ENCODE data around the gene CHST14.

CHST14 gene, protein sequence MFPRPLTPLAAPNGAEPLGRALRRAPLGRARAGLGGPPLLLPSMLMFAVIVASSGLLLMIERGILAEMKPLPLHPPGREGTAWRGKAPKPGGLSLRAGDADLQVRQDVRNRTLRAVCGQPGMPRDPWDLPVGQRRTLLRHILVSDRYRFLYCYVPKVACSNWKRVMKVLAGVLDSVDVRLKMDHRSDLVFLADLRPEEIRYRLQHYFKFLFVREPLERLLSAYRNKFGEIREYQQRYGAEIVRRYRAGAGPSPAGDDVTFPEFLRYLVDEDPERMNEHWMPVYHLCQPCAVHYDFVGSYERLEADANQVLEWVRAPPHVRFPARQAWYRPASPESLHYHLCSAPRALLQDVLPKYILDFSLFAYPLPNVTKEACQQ

DNA sequence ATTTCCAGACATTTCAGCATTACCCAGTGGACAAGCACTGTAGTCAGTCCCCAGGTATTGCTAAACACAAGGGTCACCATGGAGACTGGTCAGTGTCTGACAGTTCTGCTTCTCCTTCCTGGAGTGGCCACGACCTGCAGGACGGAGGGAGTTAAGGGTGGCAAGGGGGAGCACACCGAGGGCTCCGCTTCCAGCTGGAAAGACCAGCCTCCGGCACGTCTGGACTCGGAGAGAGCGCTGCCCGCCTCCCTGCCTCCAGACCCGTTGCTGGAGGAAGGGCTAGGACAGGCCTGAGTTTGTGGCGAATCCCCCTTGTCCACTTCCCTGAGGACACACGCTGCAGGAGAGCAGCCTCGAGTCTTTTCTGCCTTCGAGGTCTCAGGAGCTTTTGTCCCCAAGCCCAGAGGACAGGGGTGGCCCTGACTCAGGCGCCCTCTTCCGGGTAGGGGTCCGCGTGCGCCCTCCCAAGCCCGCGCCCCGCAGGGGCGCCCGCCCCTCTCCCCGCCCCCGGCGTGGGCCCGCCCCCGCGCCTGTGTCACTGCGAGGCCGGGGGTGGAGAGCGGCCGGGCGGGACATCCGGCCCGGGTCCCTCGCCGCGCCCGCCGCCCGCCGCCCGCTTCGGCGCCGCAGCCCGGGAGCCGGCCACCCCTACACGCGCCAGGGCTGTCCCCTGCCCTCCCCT lies at the start of gene CHST14:
Gene CHST14 (plus strand): TSS at position 562 of the 682 bp plus-strand sequence. CDS start 230 bp downstream, outside the sequence.
- DNase-seq (ENCODE audit: low read depth) = peak; percentile 26

DNA sequence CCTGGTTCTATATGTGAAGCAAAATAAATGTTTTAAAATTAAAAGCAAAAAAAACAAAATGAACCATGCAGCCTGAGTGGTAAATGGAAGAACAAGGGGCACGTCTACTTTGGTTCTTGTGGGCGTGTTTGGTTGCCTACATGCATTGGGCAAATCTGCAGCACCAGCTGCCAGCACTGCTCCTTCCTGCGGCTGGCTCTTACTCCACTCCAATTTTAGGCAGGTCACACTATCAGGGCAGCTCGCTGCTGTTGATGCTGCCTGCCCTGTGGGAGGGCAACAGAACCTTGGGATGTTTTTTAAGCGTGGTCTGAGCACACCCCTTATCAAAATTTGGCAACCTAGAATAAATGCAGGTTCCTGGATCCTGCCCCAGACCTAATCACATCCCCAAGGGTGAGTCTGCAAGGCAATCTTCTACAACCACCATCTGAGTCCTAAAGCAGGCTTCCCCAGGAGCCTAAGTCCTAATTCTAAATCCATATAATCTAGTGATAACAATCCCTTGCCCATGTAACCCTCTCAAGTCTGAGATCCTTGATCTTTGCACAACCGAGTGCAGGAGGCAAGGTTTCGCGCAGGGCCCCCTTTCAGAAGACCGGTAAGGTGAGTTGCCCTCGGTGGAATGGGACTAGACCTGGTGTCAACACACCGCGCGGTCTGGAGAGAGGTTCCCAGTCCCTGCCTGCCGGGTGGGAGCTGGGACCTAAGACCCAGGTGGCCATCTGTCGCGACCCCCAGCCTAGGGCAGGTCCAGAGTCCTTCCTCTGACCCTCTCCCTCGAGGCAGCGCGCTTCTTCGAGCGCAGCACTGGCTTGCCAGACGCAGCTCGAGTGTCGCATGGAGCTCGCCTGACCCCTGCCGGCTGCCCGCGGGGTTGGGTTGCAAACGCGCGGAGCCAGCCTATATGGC lies 49.3 kb upstream of the CHST14 start:
- peak; percentile 74 for DNase-seq (ENCODE audit: low read depth)

DNA sequence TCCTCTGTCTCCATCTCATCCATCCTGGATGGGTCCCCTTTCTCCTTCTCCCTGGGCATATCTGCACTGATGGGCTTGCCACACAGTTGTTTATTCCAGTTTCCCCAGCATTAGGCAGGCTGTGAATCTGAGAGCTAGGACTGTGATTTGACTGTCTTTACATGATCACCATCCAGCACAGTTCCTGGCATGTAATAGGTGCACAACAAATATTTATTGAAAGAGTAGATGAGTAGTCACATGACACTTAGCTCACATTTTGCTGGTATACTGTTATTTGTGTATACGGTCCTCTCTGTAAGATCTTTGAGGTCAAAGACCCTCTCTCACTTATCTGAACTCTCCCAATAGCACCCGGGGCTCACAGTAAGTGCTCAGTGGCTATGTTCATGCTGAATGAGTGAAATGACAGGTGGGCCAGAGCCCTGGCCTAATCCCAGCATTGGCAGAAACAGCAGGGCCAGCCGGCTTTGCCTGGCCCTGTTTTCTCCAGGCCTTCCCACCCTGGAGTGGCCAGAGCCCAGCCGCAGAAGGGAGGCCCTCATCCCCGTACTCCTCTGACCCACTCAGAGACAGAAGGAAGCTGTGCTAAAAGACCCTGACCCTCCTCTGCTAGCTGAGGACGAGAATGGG lies 46.2 kb upstream of the CHST14 start:
- no peak for DNase-seq (ENCODE audit: low read depth)

DNA sequence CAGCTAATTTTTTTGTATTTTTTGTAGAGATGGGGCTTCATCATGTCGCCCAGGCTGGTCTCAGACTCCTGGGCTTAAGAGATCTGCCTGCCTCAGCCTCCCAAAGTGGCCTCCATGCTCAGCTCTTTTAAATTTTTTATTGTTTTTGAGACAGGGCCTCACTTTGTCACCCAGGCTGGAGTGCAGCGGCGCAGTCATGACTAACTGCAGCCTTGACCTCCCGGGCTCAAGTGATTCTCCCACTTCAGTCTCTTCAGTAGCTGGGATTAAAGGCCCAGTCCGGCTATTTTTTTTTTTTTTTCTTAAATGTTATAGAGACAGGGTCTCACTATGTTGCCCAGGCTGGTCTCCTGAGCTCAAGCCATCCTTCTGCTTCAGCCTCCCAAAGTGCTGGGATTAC lies 45.1 kb upstream of the CHST14 start:
- no peak for DNase-seq (ENCODE audit: low read depth)

DNA sequence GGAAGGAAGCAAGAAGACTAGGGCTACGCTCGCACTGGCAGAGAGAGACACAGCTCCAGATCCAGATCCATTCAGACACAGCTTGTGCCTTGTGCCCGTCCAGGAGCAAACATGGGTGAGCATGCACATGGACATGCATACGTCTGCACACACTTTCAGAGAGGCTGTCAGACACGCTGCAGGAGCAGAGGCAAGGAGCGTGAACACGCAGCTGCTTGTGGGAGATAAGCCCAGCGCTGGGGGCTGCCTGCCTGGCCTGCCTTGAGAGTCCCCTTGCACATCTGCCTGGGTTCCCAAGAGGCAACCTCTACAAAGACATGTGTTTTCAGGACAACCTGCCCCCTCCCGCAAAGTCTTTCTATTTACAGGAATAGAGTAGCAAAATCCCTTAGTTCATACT lies 43.6 kb upstream of the CHST14 start:
- DNase-seq (ENCODE audit: low read depth) = no peak

DNA sequence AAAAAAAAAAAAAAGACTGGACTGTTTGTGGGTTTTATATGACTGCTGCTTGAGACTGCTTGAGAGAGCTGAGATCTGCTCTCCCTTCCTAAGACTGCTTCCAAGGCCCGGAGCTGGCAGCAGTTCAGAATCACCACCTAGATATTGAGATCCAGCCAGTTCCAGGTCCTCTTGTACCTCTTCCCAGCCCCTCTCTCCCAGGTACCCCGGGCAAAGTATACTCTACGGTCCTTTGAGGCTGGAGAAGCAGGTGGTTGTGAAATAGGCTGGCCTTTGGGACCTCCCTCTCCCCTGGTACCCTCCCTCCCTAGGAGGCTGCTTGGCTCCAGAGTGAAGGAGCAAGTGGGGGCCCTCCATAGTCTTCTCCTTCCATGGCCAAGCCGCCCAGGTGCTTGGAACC lies 42.6 kb upstream of the CHST14 start:
- no peak for DNase-seq (ENCODE audit: low read depth)

DNA sequence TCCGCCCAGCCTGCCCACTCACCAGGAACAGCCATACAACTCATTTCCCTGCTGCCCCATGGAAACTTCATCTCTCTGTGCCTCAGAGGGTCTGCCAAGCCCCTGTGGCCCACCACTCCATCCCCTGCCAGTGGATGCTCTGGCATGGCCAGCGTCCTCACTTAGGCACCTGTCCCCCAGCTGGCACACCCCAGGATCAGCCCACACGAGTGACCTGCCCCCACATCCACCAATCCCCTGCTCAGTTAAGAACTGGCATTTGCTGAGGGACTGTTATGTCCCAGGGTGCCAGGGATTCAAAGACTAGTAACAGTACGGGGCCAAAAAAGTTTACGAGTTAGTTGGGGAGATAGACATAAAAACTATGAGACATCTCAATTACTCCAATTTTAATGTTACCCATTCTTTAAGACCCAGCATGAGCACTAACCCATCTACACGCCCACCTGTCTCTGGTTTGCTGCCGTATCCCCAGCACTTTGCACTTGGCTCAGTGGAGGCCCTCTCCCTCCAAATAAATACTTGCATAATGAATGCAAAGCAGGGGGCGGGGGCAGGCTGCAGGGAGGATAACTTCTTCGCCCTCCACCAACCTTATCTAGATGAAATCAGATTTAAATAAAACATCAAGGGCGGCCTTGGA lies 41.6 kb upstream of the CHST14 start:
- DNase-seq (ENCODE audit: low read depth) = no peak

DNA sequence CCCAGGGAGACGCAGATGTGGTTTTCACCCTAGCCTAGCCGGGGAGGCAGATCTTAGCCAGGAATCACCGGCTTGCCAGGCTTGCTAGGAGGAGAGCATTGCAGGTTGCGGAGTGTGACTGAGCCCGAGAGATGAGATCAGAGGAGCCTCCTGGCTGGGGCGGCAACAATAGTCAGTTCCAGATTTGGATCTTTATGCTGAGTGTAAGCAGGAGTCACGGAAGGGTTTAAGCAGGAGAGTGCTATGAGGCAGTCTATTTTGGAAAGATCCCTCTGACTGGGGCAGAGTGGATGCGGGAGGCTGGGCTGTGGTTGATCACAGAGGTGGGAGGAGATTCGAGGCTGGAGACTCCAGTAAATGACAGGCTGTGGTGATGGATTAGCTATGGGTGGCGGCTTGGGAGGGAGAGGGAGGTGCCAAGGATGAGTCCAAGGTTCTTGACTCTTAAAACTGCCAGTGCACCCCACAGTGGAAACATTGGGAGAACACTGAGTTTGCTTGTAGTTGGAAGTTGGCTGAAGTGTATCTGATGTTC lies 40.4 kb upstream of the CHST14 start:
- no peak for DNase-seq (ENCODE audit: low read depth)

DNA sequence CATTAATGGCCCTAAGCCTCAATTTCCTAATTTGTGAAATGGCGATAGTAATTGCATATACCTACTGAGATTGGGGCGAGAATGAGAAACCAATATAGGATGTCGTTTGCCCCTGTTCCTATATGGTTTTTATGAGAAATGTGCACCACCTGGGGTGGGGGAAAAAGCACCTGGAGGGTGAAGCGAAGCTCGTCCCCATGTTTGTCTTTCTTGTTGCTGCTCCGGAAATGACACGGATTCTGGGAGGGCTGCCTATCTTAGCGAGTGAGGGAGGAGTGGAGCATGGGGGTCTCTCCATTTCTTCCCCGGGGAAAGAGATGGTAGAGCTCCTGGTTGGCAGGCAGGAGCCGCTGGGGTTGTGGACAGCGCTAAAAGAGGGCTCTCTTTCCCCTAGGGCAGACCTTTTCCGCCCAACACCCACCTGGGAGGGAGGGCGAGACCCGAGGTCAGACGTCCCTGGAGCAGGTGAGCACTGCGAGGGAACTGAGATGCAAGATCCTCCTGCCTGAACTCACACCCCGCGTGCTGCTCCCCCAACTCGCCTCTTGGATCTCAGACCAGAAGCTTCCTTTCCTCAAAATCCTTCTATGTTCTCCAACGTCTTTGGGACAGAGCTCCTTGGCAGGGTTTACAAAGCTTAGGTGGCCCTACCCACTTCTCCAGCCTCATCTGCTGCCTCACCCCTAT lies 35.6 kb upstream of the CHST14 start:
- DNase-seq (ENCODE audit: low read depth) = no peak

DNA sequence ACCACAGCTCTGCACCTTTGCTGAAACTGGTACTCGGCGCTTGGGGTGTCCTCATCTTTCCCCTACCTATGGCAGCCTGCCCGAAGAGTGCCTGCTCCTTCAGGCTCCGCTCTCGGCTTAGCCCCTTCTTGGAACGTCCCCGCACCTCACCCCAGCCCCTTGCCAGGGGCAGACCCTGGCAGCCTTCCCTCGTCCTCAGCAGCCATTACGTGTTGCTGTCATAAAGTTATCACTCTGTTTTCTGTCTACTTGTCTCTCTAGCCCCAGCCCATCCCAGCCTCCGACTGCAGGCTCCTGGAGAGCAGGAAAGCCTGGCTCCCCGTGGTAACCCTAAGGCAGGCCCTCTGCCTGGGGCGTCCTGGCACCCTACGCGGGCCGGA lies 35.1 kb upstream of the CHST14 start:
- DNase-seq (ENCODE audit: low read depth) = no peak

DNA sequence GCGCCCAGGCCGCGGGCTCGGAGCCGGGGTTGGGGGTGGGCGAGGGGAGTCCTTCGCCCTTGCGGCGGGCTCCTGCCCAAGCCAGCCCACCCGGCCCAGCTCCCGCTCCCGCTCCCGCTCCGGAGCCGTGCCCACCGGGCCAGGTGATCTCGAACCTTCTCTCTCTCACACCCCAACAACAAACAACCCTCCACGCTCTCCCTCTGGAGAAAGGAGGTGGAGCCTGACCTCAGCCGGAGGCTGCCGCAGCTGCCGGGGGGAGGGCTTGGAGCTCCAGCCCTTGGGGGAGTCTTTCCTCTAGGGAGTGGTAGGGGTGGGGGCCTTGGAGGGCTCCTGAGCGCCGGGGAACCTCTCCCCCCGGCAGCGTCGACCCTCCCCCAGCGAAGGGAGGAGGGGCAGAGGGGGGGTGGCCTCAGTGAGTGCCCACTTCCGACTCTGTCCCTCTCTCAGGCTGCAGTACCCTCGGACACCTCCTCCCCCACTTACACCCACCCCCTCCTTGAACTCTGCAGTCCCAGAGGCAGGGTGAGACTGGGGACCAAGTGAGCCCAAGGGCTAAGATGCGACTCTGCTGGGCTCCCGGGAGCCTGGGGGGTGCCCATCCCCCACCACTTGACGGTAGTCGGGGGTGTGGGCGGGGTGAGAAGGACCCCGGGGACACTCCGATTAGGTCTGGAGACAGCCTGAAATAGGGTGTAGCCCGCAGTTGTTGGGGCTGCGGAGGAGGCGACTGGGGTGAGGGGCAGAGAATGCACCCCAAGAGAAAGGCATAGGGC lies 34.5 kb upstream of the CHST14 start:
- DNase-seq (ENCODE audit: low read depth) = no peak

DNA sequence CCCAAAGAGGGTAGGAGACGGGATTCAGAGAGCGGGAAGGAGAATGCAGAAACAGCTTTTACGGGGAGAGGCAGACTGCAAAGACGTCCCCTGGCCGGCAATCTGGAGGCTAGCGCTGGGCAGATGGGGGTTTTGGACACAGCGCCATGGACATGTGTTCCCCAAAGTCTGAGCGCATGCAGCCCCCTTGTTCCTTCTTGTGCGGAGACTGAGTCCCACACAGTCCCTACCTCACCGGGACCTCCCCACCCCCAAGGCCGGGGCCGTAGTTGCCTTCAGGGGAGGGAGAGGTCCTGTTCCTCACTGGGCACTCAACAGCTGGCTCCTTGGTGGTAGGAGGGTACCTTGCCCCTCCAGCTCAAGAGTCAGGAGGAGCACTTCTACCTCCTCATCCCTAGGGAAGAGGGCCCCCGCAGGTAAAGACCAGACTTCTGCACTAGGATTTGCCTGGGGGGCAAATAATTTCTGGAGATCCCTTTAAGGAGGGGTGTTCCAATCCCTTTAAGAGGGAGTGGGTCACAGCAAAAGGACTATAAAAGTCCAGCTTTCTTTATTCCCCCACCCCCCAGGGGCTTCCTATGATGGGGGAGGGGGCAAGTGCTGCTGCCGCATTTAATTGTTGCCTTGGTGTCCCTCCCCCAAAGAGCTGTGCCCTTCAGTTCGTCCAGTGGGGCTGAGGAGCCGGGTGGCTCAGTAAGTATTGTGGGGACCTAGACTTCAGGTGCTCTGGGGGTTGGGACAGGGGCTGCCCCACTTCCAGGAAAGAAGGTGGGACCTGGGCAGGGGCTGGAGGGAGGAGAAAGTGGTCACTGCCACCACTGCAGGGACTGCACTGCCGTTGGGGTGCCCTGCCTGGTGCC lies 33.7 kb upstream of the CHST14 start:
- DNase-seq (ENCODE audit: low read depth) = no peak

DNA sequence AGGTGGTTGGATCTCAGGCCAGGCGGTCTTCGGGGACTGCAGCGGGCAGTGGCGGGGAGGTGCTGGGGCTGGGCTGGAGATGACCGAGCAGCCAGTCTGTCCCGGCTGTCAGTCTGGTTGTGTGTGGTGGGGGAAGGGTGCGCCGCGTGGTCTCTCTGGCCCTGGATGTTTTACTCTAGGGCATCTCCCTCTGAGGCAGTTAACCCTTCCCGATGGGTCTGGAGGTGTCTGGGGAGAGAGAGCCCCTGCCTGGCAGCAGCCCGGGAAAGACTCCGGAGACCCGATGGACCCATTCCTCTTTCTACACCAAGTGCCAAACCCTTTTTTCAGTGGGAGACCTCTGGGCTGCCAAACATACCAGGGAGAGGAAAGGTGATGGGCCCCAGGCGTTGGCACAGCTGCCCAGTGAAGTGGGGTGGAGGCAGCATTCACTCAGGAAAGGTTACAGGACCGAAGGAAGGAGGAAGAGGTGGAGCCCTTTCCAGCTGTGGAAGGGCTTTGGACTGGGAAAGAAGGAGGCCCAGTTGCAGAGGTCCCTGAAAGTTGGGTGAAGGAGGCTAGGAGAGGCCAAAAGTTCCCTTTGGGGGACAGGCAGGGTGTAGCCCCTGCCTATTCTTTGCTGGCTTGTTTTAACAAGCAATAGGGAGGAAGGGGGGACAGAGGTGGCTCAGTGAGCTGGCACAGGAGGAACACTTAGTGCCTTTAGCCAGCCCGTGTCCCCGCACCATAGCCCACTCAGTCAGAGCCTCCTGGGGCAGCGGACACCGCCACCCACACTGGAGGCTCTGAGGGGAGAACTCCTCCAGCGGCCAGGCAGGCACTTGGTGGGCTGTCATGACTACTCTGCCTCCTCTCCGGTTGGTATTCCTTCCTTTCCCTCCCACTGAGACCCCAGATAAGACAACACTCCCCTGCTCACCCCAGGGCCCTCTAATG lies 32.8 kb upstream of the CHST14 start:
- no peak for DNase-seq (ENCODE audit: low read depth)

DNA sequence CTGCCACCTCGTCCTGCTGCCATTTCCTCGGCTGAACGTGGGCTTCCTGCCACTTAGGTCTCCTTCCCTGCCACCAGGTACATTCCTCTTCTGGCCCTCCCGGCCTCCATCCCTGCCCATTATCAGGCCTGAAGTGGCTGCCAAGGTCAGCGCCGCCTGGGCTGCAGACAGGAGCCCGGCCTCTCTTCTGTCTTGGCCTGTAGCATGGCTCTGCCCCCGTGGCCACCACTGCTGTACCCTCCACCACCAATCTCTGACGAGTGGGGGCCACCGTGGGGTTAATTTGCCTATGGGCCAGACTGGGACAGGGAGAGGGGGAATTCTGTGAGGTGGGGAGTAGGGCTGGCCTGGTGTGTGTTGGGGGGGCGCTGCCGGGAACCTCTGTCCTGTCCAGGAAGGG lies 32.1 kb upstream of the CHST14 start:
- DNase-seq (ENCODE audit: low read depth) = no peak

DNA sequence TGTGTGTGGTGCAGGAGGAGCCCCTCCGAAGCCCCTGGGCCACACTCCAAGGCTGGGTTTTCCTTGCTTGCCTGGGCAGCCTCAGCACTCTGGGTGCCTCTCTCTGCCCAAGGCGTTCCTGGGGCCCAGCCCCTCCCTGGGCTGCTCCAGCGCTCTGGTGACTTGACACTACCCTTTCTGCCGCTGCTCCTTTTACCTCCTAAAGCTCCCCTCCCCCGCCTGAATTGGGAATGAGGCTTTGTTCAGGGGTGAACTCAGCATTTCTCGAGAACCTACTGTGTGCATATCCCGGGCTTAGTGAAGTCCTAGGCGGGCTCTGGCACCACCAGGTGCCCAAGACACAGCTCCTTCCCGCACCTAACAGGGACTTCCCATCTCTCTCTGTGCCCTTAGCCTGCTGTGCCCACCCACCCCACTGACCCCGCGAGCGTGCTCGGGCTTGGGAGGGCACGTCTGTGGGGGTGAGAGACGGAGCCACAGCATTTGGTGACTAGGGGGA lies 31.3 kb upstream of the CHST14 start:
- DNase-seq (ENCODE audit: low read depth) = no peak

DNA sequence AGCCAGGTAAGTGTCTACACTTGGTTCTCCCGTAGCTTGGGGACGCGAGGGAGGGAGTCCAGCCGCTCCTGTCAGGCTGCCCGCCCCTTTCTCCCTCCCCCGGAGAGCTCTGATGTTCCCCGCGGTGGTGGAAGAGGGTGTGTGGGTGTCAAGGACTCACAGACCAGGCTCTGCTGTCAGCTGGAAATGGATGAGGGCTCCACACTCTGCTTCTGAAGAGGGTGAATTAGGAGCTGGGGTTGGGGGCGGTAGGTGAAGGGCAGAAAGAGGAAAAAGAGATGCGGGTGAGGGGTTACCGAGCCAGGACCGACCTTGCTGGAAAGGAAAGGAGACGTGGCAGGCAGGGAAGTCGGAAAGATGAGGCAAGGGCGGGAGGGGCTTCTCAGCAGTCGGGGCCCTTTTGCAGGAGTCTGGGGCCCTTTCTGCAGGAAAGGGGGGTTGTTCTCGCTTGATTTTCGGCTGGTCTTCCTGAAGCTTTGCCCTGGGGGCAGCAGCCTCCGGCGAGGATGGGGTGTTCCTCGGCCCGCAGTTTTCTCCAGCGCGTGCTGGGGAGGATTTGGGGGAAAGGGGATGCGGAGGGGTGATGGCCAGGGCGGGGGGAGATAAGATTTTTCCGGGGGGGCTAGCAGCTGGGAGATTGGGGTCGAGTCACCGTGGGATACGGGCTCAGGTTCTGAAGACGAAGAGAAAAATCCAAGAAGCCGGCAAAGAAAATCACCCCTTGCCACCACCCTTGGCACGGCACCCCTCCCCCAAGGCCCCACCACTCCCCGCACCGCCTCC lies 30.6 kb upstream of the CHST14 start:
- no peak for DNase-seq (ENCODE audit: low read depth)

Measured in stimulated activated CD8-positive, alpha-beta memory T cell treated with anti-CD3 and anti-CD28 coated beads, Interleukin-15, amount 100 ng/mL, for 24 hours (primary cell).